ENCODE measurements around the gene PNMA6A. TPM values are rescaled to one million over a fixed set of nuclear protein-coding genes. Genes with fewer than 3 reads are reported as not detected.
"Not testable (repeated sequence)": the region's sequence is repeated elsewhere in the genome, so short reads cannot be mapped to it uniquely, and the experiment has no call there.

Gene PNMA6A
- total RNA-seq, 1 donor from 2014 or later, result 7.8 TPM

DNA sequence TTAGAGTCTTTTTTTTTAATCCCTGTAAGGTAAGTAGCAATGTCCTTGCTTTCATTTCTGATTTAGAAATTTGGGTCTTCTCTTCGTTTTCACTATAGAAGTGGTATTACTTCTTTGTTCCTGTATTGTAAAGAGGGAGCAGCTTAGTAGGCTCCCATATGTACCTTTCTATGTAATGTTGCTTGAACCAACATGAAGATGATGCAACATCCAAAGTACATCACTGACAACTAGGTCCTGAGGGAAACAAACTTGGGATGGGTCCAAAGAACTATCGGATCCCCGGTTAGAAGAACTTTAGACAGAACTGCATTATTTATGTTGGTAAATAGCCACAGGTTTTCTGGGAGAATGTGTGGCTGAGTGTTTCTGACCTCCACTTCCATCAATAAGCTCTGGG is 45.5 kb downstream of the PNMA6A start:
- not testable (repeated sequence) for DNase-seq (ENCODE audit: low read depth); H3K4me3 ChIP-seq (ENCODE audit: low read depth, low read length); H3K27me3 ChIP-seq (ENCODE audit: control insufficient read depth, insufficient read depth, low read length); H3K36me3 ChIP-seq (ENCODE audit: control insufficient read depth, insufficient read depth, low read length)

DNA sequence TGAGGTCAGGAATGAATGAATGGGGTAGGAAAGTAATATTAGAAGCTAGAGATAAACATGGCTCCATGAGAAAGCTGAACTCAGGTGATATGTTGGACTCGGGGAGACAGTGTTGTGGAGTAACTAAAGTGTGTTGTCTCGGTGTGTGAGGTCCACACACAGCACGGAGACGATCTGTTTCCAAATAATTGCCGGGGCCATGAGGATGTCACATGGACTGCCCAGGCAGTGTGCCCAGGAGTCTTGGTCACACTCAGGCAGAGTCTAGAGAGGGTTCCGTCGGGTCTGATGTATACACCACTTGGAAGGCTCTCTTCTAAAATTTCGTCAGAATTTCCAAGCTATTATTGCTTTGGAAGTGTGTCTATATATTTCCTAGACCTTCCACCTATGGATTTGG is 48.0 kb downstream of the PNMA6A start:
- not testable (repeated sequence) for H3K27me3 ChIP-seq (ENCODE audit: control insufficient read depth, insufficient read depth, low read length); H3K4me3 ChIP-seq (ENCODE audit: low read depth, low read length); H3K36me3 ChIP-seq (ENCODE audit: control insufficient read depth, insufficient read depth, low read length); DNase-seq (ENCODE audit: low read depth)

DNA sequence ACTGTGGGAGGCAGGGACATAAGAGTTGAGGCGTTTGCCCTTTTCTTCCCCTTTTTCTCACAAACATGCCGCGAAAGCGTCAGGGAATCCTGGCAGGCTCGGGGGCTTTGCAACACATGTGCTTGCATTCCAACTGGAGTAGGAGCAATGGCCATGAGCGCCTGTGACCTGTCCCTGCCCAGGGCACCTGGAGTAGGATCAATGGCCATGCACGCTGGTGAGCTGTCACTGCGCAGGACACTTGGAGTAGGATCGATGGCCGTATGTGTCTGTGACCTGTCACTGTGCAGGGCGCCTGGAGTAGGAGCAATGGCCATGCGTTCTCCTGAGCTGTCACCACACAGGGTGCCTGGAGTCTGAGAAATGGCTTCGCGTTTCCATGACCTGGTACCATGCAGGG is 51.2 kb downstream of the PNMA6A start:
- DNase-seq (ENCODE audit: low read depth); H3K27me3 ChIP-seq (ENCODE audit: control insufficient read depth, insufficient read depth, low read length); H3K36me3 ChIP-seq (ENCODE audit: control insufficient read depth, insufficient read depth, low read length); H3K4me3 ChIP-seq (ENCODE audit: low read depth, low read length): not testable (repeated sequence)

Other genes with a start within 250 kb of the PNMA6A start
- 31.1 and 36.0 TPM in 2 replicates for gene CETN2, start 241.7 kb upstream of the PNMA6A start, total RNA-seq
- 26.5 and 31.3 TPM in 2 replicates for gene NSDHL, start 241.4 kb upstream of the PNMA6A start, total RNA-seq
- gene ZNF185, start 174.4 kb upstream of the PNMA6A start, total RNA-seq, result 39.2 and 45.4 TPM in 2 replicates
- not detected in 2 replicates for gene PNMA5, start 78.3 kb upstream of the PNMA6A start, total RNA-seq
- 1.5 and 1.7 TPM in 2 replicates for gene PNMA3, start 16.0 kb upstream of the PNMA6A start, total RNA-seq
- gene MAGEA1, start 106.8 kb downstream of the PNMA6A start, total RNA-seq, result not detected in 2 replicates
- gene PNMA6F, start 249.3 kb downstream of the PNMA6A start, total RNA-seq, result not detected in 2 replicates